GM23338 (cell line): ENCODE results near the gene RYR3. TPM values are rescaled to one million over a fixed set of nuclear protein-coding genes. Genes with fewer than 3 reads are reported as not detected.

ENCODE experiments used
- ATAC-seq: fragments of 200-7000 bp; cut with Tn5 transposase; 3 replicates; pipeline ENCODE4 v1.9.1; 2020
- DNase-seq: peaks from one replicate; pipeline ENCODE4 v3.0.0-alpha.2; 2015; ENCODE audit warnings: low spot score
- H2AFZ ChIP-seq: fragments of 200-600 bp; sonication (generic); 2 replicates; pipeline ENCODE4 v1.8.0; 2016; ENCODE audit warnings: antibody characterized with exemption, mild to moderate bottlenecking, moderate library complexity
- H3F3A ChIP-seq: fragments of 200-600 bp; sonication (generic); replicated peaks from 2 replicates; pipeline ENCODE4 v1.8.0; 2017; ENCODE audit warnings: antibody characterized with exemption, mixed run types, low read depth
- H3K27ac ChIP-seq: fragments of 200-600 bp; sonication (generic); 2 replicates; pipeline ENCODE4 v1.6.1; 2016; ENCODE audit warnings: low read depth
- H3K27me3 ChIP-seq: fragments of 200-600 bp; sonication (generic); 2 replicates; pipeline ENCODE4 v1.8.0; 2016; ENCODE audit warnings: mild to moderate bottlenecking, mixed run types, moderate library complexity; ENCODE audit not compliant: insufficient read depth
- H3K36me3 ChIP-seq: fragments of 200-600 bp; sonication (generic); 2 replicates; pipeline ENCODE4 v1.8.0; 2016; ENCODE audit warnings: mild to moderate bottlenecking; ENCODE audit not compliant: insufficient read depth
- H3K4me1 ChIP-seq: fragments of 200-600 bp; sonication (generic); 2 replicates; pipeline ENCODE4 v1.8.0; 2016; ENCODE audit warnings: mild to moderate bottlenecking, moderate library complexity; ENCODE audit not compliant: insufficient read depth
- H3K4me2 ChIP-seq: fragments of 200-600 bp; sonication (generic); 2 replicates; pipeline ENCODE4 v1.7.1; 2017; ENCODE audit warnings: mixed run types
- H3K4me3 ChIP-seq: fragments of 200-600 bp; sonication (generic); 2 replicates; pipeline ENCODE4 v1.6.1; 2016; ENCODE audit warnings: mixed run types
- H3K79me2 ChIP-seq: fragments of 200-600 bp; sonication (generic); replicated peaks from 2 replicates; pipeline ENCODE4 v1.8.0; 2017; ENCODE audit warnings: mild to moderate bottlenecking; ENCODE audit not compliant: insufficient read depth
- H3K9me2 ChIP-seq: fragments of 200-600 bp; sonication (generic); 2 replicates; pipeline ENCODE4 v1.8.0; 2017; ENCODE audit not compliant: insufficient read depth
- H4K20me1 ChIP-seq: fragments of 200-600 bp; sonication (generic); replicated peaks from 2 replicates; pipeline ENCODE4 v1.8.0; 2017; ENCODE audit warnings: mild to moderate bottlenecking; ENCODE audit not compliant: insufficient read depth
- H3K27ac Mint-ChIP-seq: 2 replicates; pipeline ENCODE4 v1.8.0; 2020; ENCODE audit warnings: inconsistent platforms, mild to moderate bottlenecking, moderate library complexity, mixed read lengths
- H3K27me3 Mint-ChIP-seq: 3 replicates; pipeline ENCODE4 v1.8.0; 2022; ENCODE audit warnings: low read depth, mild to moderate bottlenecking, moderate library complexity, mixed read lengths, inconsistent platforms; ENCODE audit not compliant: insufficient read depth, poor library complexity
- H3K36me3 Mint-ChIP-seq: 3 replicates; pipeline ENCODE4 v1.8.0; 2021; ENCODE audit warnings: low read depth, mild to moderate bottlenecking, inconsistent platforms, moderate library complexity, mixed read lengths
- H3K4me1 Mint-ChIP-seq: 3 replicates; pipeline ENCODE4 v1.8.0; 2020; ENCODE audit warnings: mild to moderate bottlenecking, inconsistent platforms, mixed read lengths
- H3K4me3 Mint-ChIP-seq: 3 replicates; pipeline ENCODE4 v1.8.0; 2021; ENCODE audit warnings: moderate library complexity, mild to moderate bottlenecking, inconsistent platforms, mixed read lengths
- H3K9me3 Mint-ChIP-seq: 3 replicates; pipeline ENCODE4 v1.8.0; 2020; ENCODE audit warnings: moderate library complexity, mild to moderate bottlenecking, inconsistent platforms, mixed read lengths
- CTCF ChIP-seq, 2 experiments: fragments of 200-600 bp in 1 of 2; sonication (generic) in 1 of 2; conservative IDR thresholded peaks; 2 replicates each; pipeline versions ENCODE4 v1.5.1 to v1.6.1; 2016 to 2017; ENCODE audit warnings: antibody characterized with exemption in 2 of 2, low read depth in 2 of 2, mild to moderate bottlenecking in 2 of 2, moderate library complexity in 1 of 2
- ETS1 ChIP-seq: IDR thresholded peaks from 2 replicates; pipeline ENCODE4 v1.6.1; 2016; ENCODE audit warnings: antibody characterized with exemption
- NANOG ChIP-seq: IDR thresholded peaks from 2 replicates; pipeline ENCODE4 v1.6.1; 2016; ENCODE audit warnings: antibody characterized with exemption, borderline replicate concordance
- POLR2AphosphoS5 ChIP-seq: IDR thresholded peaks from 2 replicates; pipeline ENCODE4 v1.6.1; 2016; ENCODE audit warnings: antibody characterized with exemption, low read depth
- REST ChIP-seq: IDR thresholded peaks from one replicate; pipeline ENCODE4 v1.6.1; 2018; ENCODE audit warnings: antibody characterized with exemption; ENCODE audit not compliant: unreplicated experiment
- STAT1 ChIP-seq: IDR thresholded peaks from one replicate; pipeline ENCODE4 v1.6.1; 2016; ENCODE audit warnings: antibody characterized with exemption; ENCODE audit not compliant: unreplicated experiment
- ZNF114 ChIP-seq: fragments of 250-450 bp; sonication (Bioruptor Pico); IDR thresholded peaks from 2 replicates; pipeline ENCODE4 v1.5.0; 2020; ENCODE audit warnings: mild to moderate bottlenecking, moderate library complexity
- polyA plus RNA-seq: library from polyadenylated mRNA; unstranded; fragments of >200 nt; fragmentation: Nextera tagmentation; extraction: Ambion mirVana; gene quantifications from 2 replicates; pipeline ENCODE4 v1.2.1, GENCODE V29; 2016
- total RNA-seq: library from RNA; depleted of rRNA; stranded (reverse); fragments of >200 nt; shearing (Covaris generic); gene quantifications from 2 replicates; pipeline ENCODE4 v1.2.3, GENCODE V29; 2014

Gene RYR3
- total and polyA plus RNA-seq, 2 experiments from 2014 or later = 1.1 to 1.2 TPM

DNA sequence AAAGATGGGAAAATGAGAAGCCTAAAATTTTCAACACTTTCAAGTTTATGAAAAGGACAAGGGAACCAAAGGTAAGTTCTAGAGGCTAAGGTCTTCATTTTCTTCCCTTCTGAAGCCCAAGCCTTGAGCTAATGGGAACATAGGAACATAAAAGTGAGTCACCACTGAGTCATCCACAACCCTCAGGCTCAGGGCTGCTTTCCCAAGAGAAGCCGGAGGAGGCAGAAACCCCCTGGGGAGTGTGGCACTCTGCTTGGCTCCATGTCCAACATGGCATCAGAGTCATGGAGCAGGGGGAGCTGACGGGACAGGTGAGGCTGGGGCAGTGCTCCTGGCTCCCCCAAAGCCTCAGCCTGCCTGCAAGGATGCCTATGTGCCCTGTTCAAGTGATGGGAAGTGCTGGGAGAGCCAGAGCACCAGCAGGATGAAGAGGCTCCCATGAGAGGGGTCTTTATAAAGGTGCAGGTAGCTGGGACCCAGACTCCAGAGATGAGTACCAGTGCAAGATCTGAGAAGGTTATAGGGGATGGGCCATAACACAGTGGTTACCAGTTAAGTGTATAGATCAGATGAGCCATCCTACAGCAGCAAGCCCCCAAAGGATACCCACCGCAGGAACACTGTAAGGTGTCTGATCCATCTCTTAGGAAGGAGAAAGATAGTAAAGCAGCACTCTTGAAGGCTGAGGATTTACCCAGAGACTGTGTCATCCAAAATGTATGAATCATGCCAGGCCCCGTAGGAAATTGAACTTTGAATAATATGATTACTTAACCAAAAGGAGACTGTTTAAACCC, 31.8 kb upstream of the RYR3 start:
- ATAC-seq = peak; percentile 68
- H3K27me3 ChIP-seq = no peaks in the 10 kb centered on the region
- peak; percentile 40 for DNase-seq
- Mint-ChIP-seq H3K4me1 (peaks cover 17% of the 10 kb centered on the region; the same call in 2 of the 3 replicates), H3K4me3 (no peak overlapping the region), H3K36me3 (no peaks in the 10 kb centered on the region), H3K27me3 (peaks cover 2% of the 10 kb centered on the region), H3K9me3 (no peaks in the 10 kb centered on the region; the same call in 2 of the 3 replicates), H3K27ac (no peak overlapping the region)
- no peaks in the 10 kb centered on the region; the same call in none of the 2 replicates for H3K9me2 ChIP-seq
- H3K4me1 ChIP-seq = peaks cover 24% of the 10 kb centered on the region
- H3F3A ChIP-seq = no peaks in the 10 kb centered on the region
- H4K20me1 ChIP-seq = no peaks in the 10 kb centered on the region
- H3K27ac ChIP-seq = no peak overlapping the region
- no peaks in the 10 kb centered on the region for H3K79me2 ChIP-seq
- peak overlapping the region; percentile 76 for H2AFZ ChIP-seq
- TF ChIP-seq REST (no peak), ETS1 (no peak), NANOG (no peak), CTCF (conservative IDR thresholded peaks at IDR 0.05; ENCODE audit: low read depth in 2 of 2) (no peak), POLR2AphosphoS5 (no peak), ZNF114 (CRISPR knock-in tag) (no peak), STAT1 (no peak)
- H3K36me3 ChIP-seq = no peaks in the 10 kb centered on the region
- peak overlapping the region; percentile 40 for H3K4me2 ChIP-seq
- H3K4me3 ChIP-seq = peak overlapping the region; percentile 8; the same call in 1 of the 2 replicates
